Activated CD8-positive, alpha-beta T cell treated with anti-CD3 and anti-CD28 coated beads, Interleukin-2, amount 10 ng/mL, durations not matched to agents 7 days and 5 days (primary cell): ENCODE data around the gene PLEKHG4. TPM values are rescaled to one million over a fixed set of nuclear protein-coding genes. Genes with fewer than 3 reads are reported as not detected.

ENCODE experiments used
- ATAC-seq: fragments of 150-1000 bp; cut with Tn5 transposase; one replicate; pipeline ENCODE4 v1.10.0; 2021; ENCODE audit warnings: moderate library complexity
- CTCF ChIA-PET: fragments of 350-600 bp; sonication (Branson Sonifier 250); formaldehyde crosslinking; loops from one replicate; lab custom pipeline; 2021; ENCODE audit warnings: antibody characterized with exemption; lab: Charles Lee
- POLR2A ChIA-PET: fragments of 350-600 bp; sonication (Branson Sonifier 250); formaldehyde crosslinking; loops from one replicate; lab custom pipeline; 2021; ENCODE audit warnings: antibody characterized with exemption; lab: Charles Lee
- DNase-seq: peaks from one replicate; pipeline ENCODE4 v3.0.0-alpha.2; 2020
- H3K27ac Mint-ChIP-seq: one replicate; pipeline ENCODE4 v1.8.0; 2021; ENCODE audit warnings: mild to moderate bottlenecking, mixed read lengths
- H3K27me3 Mint-ChIP-seq: one replicate; pipeline ENCODE4 v1.8.0; 2021; ENCODE audit warnings: low read depth, mixed read lengths
- H3K36me3 Mint-ChIP-seq: one replicate; pipeline ENCODE4 v1.8.0; 2021; ENCODE audit warnings: low read depth, mixed read lengths
- H3K4me1 Mint-ChIP-seq: one replicate; pipeline ENCODE4 v1.8.0; 2021; ENCODE audit warnings: low read depth, mixed read lengths
- H3K4me3 Mint-ChIP-seq: one replicate; pipeline ENCODE4 v1.8.0; 2021; ENCODE audit warnings: mild to moderate bottlenecking, mixed read lengths
- H3K9me3 Mint-ChIP-seq: one replicate; pipeline ENCODE4 v1.8.0; 2022; ENCODE audit warnings: mixed read lengths; ENCODE audit not compliant: insufficient read depth
- total RNA-seq, 2 experiments: library from RNA; stranded (reverse); gene quantifications; one replicate each; pipeline ENCODE4 v1.2.3, GENCODE V29; 2021

Gene PLEKHG4
- total RNA-seq, 2 experiments from 2014 or later = 13.6 to 16.3 TPM

- ChIA-PET POLR2A (no interaction called here), CTCF (interaction anchor here (0.8 to 3.6 kb wide), 16 partner anchors 8 to 128 kb away, joined by 3 to 17 read pairs (median 3); partner anchors contain the start of gene TMEM208)
- Mint-ChIP-seq H3K27me3 (peaks cover 38% of the 10 kb centered on the region), H3K9me3 (no peaks in the 10 kb centered on the region), H3K4me1 (peaks cover 11% of the 10 kb centered on the region), H3K36me3 (no peaks in the 10 kb centered on the region), H3K4me3 (peak within 1 kb of the TSS; percentile 83), H3K27ac (peak within 1 kb of the TSS; percentile 54)
- ATAC-seq (peak; percentile 87), DNase-seq (peak; percentile 73)
Observed at GRCh38 chr16:67326472-67327309, 47.4 kb downstream of the PLEKHG4 start, which contains the start of the genes KCTD19 and LRRC36. Gene KCTD19 (minus strand): TSS chr16:67326741. CDS start chr16:67326707, 34 bp downstream. Gene LRRC36 (plus strand): TSS chr16:67326815. CDS start chr16:67326863, 48 bp downstream.

DNA sequence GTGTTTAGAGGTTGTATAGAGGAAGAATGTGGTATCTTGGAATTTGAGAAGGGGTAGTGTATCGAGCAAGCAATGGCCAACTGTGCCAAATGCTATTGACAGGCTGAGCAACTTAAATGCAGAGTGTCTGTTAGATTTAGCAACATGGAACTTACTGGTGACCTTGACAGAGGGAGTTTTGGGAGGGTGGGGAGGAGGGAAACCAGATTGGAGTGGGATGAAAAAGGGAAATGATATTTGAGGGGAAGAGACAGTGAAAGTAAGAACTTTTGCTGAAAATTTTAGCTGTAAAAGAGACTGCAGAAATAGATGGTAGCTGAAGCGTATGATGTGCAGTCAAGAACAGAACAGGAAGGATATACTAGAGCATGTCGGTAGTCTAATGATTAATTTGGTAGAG, 48.4 kb downstream of the PLEKHG4 start:
- Mint-ChIP-seq H3K36me3 (no peaks in the 10 kb centered on the region), H3K27me3 (peaks cover 36% of the 10 kb centered on the region), H3K27ac (no peak overlapping the region), H3K4me1 (peaks cover 11% of the 10 kb centered on the region), H3K4me3 (no peak overlapping the region), H3K9me3 (no peaks in the 10 kb centered on the region)
- no peak for ATAC-seq
- ChIA-PET CTCF (interaction anchor here (0.9 to 3.6 kb wide), 9 partner anchors 9 to 83 kb away, joined by 3 to 17 read pairs (median 4); no protein-coding TSS in a partner anchor), POLR2A (no interaction called here)
- DNase-seq = no peak

GRCh38 chr16:67329901-67330300, 50.6 kb downstream of the PLEKHG4 start:
- H3K4me1 Mint-ChIP-seq = peaks cover 11% of the 10 kb centered on the region
- no peak for ATAC-seq
- ChIA-PET CTCF (interaction anchor here (1.3 kb wide), 2 partner anchors 17 to 52 kb away, joined by 3 read pairs; no protein-coding TSS in a partner anchor), POLR2A (no interaction called here)
- no peak overlapping the region for H3K27ac Mint-ChIP-seq
- H3K4me3 Mint-ChIP-seq = no peak overlapping the region
- H3K9me3 Mint-ChIP-seq = no peaks in the 10 kb centered on the region
- DNase-seq = no peak
- H3K36me3 Mint-ChIP-seq = no peaks in the 10 kb centered on the region
- H3K27me3 Mint-ChIP-seq = peaks cover 20% of the 10 kb centered on the region

DNA sequence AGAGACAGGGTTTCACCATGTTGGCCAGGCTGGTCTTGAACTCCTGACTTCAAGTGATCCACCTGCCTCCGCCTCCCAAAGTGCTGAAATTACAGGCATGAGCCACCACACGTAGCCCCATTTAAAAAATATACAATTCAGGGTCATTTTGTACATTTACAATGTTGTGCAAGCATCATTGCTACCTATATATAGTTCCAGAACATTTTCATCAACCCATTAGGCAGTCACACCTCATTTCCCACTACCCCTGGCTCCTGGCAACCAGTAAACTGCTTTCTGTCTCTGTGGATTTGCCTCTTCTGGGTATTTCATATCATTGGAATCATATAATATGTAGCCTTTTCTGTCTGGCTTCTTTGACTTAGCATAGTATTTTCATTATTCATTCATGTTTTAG, 54.0 kb downstream of the PLEKHG4 start:
- CTCF ChIA-PET = no interaction called here
- H3K9me3 Mint-ChIP-seq = peaks cover 5% of the 10 kb centered on the region
- H3K4me1 Mint-ChIP-seq = no peaks in the 10 kb centered on the region
- ATAC-seq (no peak), DNase-seq (no peak)
- H3K4me3 Mint-ChIP-seq = no peak overlapping the region
- peaks cover 5% of the 10 kb centered on the region for H3K27me3 Mint-ChIP-seq
- H3K27ac Mint-ChIP-seq = no peak overlapping the region
- POLR2A ChIA-PET = no interaction called here
- H3K36me3 Mint-ChIP-seq = no peaks in the 10 kb centered on the region

DNA sequence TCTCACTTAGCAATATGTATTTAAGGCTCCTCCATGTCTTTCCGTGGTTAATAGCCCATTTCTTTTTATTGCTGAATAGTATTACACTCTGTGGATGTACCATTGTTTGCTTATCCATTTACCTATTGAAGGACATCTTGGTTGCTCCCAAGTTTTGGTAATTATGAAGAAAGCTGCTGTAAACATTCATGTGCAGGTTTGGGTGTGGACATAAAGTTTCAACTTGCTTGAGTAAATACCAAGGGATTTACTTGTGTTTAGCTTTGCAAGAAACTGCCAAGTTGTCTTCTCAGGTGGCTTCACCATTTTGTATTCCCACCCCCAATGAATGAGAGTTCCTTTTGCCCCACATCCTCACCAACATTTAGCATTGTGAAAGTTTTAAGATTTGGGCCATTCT, 56.8 kb downstream of the PLEKHG4 start:
- ChIA-PET POLR2A (no interaction called here), CTCF (no interaction called here)
- DNase-seq = no peak
- Mint-ChIP-seq H3K4me1 (no peaks in the 10 kb centered on the region), H3K27ac (no peak overlapping the region), H3K27me3 (peaks cover 8% of the 10 kb centered on the region), H3K9me3 (peaks cover 5% of the 10 kb centered on the region), H3K4me3 (no peak overlapping the region), H3K36me3 (no peaks in the 10 kb centered on the region)
- ATAC-seq = no peak

- DNase-seq (peak; percentile 6), ATAC-seq (no peak)
- ChIA-PET POLR2A (no interaction called here), CTCF (no interaction called here)
- Mint-ChIP-seq H3K36me3 (no peaks in the 10 kb centered on the region), H3K27me3 (peaks cover 11% of the 10 kb centered on the region), H3K4me1 (no peaks in the 10 kb centered on the region), H3K9me3 (peaks cover 5% of the 10 kb centered on the region), H3K27ac (no peak overlapping the region), H3K4me3 (no peak overlapping the region)
Observed at GRCh38 chr16:67336648-67337047, 57.3 kb downstream of the PLEKHG4 start.

Other genes with a start within 250 kb of the PLEKHG4 start
- 10 to 100 TPM; 16.5 TPM for gene PHAF1, start 169.6 kb upstream of the PLEKHG4 start, total RNA-seq
- 1 to 10 TPM; 6.6 to 7.2 TPM for gene B3GNT9, start 128.5 kb upstream of the PLEKHG4 start, total RNA-seq
- gene TRADD, start 119.6 kb upstream of the PLEKHG4 start, total RNA-seq = 10 to 100 TPM; 39.2 to 40.7 TPM
- 10 to 100 TPM; 22.7 to 24.8 TPM for gene FBXL8, start 119.6 kb upstream of the PLEKHG4 start, total RNA-seq
- 10 to 100 TPM; 31.5 to 34.4 TPM for gene HSF4, start 114.8 kb upstream of the PLEKHG4 start, total RNA-seq
- gene NOL3, start 109.0 kb upstream of the PLEKHG4 start, total RNA-seq = 1 to 10 TPM; 7.4 to 8.2 TPM
- gene MATCAP1, start 95.6 kb upstream of the PLEKHG4 start, total RNA-seq = 10 to 100 TPM; 43.3 to 48.2 TPM
- not detected for gene EXOC3L1, start 89.4 kb upstream of the PLEKHG4 start, total RNA-seq
- gene E2F4, start 87.4 kb upstream of the PLEKHG4 start, total RNA-seq = 100 to 1,000 TPM; 134 to 138 TPM
- gene ELMO3, start 80.4 kb upstream of the PLEKHG4 start, total RNA-seq = 1 to 10 TPM; 7.2 to 8.0 TPM
- gene TMEM208, start 52.4 kb upstream of the PLEKHG4 start, total RNA-seq = 10 to 100 TPM; 33.7 TPM
- gene FHOD1, start 32.1 kb upstream of the PLEKHG4 start, total RNA-seq = 100 to 1,000 TPM in 1 of 2 experiments, 10 to 100 TPM in 1; 93.4 to 101 TPM
- 1 to 10 TPM; 3.1 to 4.1 TPM for gene SLC9A5, start 30.6 kb upstream of the PLEKHG4 start, total RNA-seq
- gene KCTD19, start 47.2 kb downstream of the PLEKHG4 start, total RNA-seq = 1 to 10 TPM in 1 of 2 experiments, under 1 TPM in 1; 0.65 to 1.1 TPM
- not detected for gene LRRC36, start 47.3 kb downstream of the PLEKHG4 start, total RNA-seq
- gene TPPP3, start 114.0 kb downstream of the PLEKHG4 start, total RNA-seq = not detected
- gene ZDHHC1, start 136.9 kb downstream of the PLEKHG4 start, total RNA-seq = under 1 TPM in 1 of 2 experiments, not detected in 1; 0.26 TPM
- gene HSD11B2, start 151.6 kb downstream of the PLEKHG4 start, total RNA-seq = not detected
- 10 to 100 TPM; 52.7 to 58.1 TPM for gene ATP6V0D1, start 201.6 kb downstream of the PLEKHG4 start, total RNA-seq
- gene AGRP, start 204.0 kb downstream of the PLEKHG4 start, total RNA-seq = not detected
- 10 to 100 TPM; 10.6 to 13.7 TPM for gene RIPOR1, start 249.3 kb downstream of the PLEKHG4 start, total RNA-seq